HUDEP-2 (cell line): ENCODE data around the gene KRTAP6-2.

ENCODE experiments used
- DNase-seq, 76 experiments: peaks; one replicate each; lab custom pipeline; 2025; ENCODE audit not compliant: unreplicated experiment in 76 of 76; lab: John Stamatoyannopoulos, UW

The KRTAP6-2 gene, protein sequence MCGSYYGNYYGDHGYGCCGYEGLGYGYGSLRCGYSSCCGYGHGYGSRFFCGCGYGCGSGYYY

DNA sequence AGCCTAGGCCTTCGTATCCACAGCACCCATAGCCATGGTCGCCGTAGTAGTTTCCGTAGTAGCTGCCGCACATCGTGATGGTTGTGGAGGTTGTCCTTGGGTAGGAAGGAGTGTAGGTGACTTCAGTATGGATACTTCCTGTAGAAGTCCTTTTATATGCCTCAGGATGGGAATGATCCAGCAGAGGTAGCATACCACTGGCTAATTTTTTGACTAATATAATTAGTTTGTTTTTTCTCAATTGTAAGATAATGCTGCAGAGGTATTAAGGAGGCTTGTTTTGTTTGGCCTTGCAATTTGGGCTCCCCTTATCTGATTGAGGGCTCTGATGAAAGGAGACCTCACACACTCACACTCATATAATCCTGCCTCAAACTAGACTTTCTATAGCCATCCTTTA lies at the start of gene KRTAP6-2:
Gene KRTAP6-2 (minus strand): TSS at position 101 of the 400 bp plus-strand sequence. CDS start 28 bp downstream, at position 73.
- no peak for DNase-seq

DNA sequence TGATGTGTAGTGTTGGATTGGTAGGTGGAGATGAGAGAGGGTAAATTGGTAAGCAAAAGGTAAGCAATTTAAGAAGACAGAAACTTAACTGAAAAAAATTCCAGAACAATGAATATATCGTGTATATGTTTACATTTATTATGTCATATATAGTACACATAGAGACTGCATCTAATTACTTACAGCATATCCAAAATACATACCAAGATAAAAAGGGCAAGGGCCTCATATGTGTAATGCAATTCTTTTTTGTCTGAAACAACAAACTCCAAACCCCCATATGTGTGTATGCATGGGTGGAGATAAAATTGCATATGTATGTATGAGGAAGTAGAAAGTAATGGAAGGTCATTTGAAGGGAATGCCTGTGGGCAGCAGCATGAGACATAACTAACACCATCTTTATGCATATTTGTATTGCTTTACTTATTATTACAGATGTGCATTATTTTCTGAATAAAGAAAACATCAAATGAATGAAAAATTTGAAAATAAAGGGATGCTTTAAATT lies 48.3 kb upstream of the KRTAP6-2 start:
- DNase-seq, result no peak

DNA sequence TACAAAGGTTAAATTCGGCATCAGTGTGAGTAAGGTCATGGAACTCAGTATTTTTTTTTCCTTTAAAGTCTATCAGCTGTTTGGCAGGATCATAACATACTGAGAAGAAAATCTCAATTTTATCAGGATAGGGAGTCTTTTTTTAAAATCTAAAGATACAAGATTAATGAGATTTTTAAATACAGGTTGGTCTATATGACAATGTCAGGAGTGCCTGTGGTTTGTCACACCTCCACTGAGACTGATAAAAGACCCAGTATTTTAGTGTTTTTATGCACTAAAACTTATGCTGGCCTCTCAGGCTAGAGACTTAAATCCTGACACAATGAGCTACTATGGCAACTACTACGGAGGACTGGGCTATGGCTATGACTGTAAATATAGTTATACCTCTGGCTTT lies 43.9 kb upstream of the KRTAP6-2 start, which contains the start of gene KRTAP20-3:
Gene KRTAP20-3 (plus strand): TSS at position 301 of the 400 bp plus-strand sequence.
- DNase-seq, result no peak

DNA sequence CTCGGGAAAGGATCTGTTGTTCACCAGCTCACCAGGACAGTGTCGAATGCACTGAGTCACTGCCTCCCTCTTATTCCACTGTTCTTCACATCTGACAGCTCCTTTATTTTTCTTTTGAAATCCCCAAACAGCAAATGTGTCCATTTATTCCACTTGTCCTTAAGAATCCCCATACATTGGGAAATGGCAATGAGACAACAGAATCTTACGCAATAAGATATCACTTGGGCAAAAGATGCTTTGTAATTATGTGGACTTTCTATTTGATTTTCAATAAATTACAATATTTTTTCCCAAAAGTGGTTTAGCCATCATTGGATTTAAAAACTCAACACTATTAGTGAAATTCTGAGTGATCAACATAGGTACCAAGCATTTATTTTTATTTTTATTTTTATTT lies 40.0 kb upstream of the KRTAP6-2 start:
- DNase-seq, result no peak

DNA sequence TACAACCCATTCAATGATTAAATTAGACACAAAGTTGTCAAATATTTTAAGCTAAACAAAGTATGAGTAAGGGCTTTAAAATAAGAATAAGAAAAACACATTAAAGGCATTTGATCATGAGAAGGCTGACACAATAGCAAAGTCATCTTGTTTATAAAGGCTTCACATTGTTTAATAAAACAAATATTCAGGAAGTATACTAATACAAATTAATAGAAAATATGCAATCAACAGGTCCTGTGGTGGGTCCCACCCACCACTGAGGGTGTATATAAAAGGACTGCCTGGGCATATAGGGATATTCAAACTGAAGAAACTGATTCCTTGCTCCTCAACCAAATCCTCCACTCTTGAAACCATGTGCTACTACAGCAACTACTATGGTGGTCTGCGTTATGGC lies 36.2 kb upstream of the KRTAP6-2 start, which contains the start of gene KRTAP20-2:
Gene KRTAP20-2 (plus strand): TSS at position 301 of the 400 bp plus-strand sequence. CDS start 58 bp downstream, at position 359.
- no peak for DNase-seq

DNA sequence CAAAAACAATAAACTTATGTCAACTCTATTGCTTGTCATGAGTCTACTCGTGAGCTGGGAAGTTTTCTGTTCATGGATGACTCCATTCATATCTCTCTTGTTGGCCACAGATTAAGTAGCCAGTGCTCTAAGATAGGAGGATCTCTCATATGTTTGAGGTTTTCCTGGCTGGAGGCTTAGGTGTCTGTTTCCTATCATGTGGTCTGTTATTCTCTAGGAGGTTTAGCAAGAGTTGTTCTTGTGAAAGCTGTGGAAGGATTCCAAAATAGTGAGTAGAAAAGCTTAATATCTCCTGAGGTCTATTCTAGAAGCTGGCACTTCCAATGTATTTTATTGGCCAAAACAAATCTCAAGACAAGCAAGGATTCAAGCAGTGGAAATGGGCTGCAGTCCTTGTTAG lies 30.5 kb upstream of the KRTAP6-2 start:
- DNase-seq, result no peak

DNA sequence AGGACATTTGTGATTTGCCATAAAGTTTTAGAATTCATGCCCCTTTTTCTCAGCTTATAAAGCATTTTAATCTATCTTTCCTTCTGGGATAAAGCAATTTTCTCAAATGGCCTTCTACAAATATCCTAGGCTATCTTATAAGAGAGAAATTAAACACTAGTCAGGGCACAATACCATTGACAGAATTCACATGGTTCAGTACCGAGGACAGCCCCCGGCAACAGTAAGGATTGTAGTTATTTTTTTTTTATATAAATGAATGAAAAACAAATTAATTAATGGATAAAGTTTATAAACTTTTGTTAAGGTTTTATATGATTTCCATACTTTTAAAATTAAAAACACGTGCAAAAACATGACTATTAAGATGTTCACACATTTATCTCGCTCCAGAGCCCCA lies 29.4 kb upstream of the KRTAP6-2 start:
- DNase-seq, result no peak

DNA sequence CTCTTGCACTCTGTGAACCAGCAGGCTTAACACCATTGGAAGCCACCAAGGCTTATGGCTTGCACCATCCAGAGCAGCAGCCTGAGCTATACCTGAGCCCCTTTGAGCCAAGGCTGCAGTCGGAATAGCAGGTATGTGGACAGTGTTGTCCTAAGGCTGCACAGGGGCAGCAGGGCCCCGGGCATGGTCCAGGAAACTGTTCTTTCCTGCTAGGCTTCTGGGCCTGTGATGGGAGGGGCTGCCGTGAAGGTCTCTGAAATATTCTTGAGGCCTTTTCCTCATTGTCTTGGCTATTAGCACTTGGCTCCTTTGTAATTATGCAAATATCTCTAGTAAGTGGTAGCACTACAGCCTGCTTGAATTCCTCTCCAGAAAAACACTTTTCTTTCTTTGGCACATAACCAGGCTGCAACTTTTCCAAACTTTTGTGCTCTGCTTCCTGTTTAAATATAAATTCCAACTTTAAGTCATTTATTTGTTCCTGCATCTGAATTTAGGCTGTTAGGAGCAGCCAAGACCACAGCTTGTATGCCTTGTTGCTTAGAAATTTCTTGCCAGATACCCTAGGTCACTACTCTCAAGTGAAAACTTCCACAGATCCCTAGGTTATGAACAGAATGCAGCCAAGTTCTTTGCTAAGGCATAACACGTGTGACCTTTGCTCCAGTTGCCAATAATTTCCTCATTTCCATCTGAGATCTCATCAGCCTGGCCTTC lies 26.9 kb upstream of the KRTAP6-2 start:
- DNase-seq, result no peak

DNA sequence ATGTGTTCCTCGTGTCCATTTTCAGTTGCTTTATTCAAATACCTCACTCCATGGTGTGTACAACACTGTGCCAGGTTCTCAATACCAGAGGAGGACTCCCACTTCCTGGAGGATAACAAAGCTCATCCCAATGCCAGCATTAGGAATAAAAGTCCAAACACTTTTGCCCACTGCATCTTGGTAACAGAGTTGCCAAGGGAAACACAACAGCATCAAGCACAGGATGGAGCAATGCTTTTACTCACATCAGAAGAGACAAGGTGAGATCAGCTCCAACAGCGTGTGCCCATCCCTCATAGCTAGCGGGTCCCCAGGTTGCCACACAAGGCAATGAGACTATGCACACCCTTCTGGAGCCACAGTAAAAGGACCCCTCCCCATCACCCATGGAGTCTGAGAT lies 24.7 kb upstream of the KRTAP6-2 start:
- no peak for DNase-seq

DNA sequence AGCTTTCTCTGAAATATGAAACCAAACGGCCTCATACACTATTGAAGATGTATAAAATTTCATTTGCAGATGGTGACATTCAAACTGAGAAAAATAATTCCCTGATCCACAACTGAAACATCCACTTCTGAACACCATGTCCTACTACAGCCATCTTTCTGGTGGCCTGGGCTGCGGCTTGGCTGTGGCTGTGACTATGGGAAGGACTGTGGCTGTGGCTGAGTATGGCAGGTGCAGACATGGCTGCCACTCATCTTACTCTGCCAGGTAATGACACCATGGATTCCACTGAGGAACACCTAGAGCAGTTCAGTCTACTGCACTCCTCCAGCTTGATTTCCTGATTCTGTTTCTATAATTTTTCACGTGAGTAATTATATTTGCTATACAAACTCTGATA lies 21.8 kb upstream of the KRTAP6-2 start, which contains the start of gene KRTAP20-4:
Gene KRTAP20-4 (plus strand): TSS at position 106 of the 400 bp plus-strand sequence.
- DNase-seq, result no peak

DNA sequence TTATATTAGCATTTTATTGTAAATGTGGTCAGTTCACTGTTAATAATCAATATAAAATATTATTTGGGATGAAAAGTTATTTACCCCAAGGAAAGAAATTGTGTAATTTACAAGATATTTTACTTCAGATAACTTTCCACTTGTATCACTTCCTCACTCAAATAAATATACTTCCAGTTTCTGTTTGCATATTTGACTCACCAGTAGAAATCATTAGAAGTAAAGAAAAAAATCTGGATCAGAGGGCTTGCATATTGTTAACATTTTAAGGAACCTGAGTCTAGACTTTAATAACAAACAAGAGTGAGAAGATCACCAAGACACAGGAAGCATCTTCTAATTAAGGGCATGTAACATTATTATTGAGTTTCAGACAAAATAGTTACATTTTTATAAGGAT lies 21.4 kb upstream of the KRTAP6-2 start:
- DNase-seq, result no peak

DNA sequence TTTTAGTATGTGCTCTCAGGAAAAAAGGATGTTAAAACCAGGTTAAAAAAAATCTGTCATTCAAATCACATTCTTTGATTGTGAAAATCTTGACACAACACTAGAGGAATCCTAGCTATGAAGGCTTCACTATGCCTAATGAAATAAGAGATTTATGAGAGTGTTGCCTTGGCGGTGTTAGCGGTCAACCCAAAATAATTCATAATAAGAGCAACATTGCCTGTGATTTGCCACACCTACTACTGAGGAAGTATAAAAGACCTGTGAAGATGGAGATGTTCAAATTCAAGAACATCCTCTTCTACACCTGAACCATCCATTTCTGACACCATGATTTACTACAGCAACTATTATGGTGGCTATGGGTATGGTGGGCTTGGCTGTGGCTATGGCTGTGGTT lies 17.4 kb upstream of the KRTAP6-2 start, which contains the start of gene KRTAP20-1:
Gene KRTAP20-1 (plus strand): TSS at position 301 of the 400 bp plus-strand sequence. CDS start 30 bp downstream, at position 331.
- DNase-seq, result no peak

DNA sequence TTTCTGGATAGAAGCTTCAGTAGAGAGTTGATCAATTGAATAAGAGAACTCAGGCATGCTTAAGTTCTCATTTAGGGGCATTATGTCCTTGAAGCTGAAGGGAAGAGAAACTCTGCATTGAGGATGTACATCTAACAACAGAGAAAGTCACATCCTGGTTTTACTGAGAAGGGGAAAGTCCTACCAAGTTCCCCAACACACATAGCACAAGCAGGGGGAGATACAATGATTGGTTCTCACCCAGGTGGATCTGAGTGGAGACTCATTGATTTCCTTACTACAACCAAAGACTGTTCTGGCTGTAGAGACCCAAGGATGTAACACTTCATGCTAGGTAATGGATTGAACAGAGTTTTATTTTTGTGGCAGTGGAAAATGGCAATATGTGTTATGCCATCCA lies 16.5 kb upstream of the KRTAP6-2 start:
- DNase-seq, result no peak

DNA sequence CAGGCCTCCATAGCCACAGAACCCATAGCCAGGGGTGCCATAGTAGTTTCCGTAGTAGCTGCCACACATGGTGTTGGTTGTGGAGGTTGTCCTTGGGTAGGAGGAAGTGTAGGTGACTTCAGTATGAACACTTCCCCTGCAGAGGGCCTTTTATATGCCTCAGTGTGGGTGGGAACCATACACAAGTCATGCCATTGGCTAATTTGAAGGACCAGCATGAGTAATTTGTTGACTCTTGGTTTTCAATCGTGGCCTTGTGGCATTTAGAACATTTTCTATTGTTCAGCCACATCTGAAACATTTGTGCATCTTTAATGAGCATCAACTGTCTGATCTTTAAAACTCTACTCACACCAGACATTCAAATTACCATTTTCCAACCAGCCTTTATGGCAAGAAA lies 15.1 kb upstream of the KRTAP6-2 start, which contains the start of gene KRTAP6-1:
Gene KRTAP6-1 (minus strand): TSS at position 95 of the 400 bp plus-strand sequence. CDS start 26 bp downstream, at position 69.
- no peak for DNase-seq

DNA sequence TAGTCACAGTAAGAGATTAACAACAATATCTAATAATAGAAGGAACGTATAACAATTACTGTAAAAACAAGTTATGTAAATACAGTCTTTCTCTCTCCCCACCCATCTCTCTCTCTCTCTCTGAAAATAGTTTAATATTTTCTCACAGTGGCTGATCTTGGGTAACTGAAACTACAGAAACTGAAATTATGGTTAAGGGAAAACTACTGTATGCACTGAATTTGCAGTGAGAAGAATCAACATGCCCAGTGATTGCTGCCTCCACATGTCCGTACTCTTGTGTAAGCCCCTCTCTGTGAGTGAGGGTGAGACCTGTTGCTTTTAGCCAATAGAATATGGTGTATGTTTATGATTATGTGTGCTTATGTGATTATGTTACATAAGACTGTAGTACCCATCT lies 13.4 kb upstream of the KRTAP6-2 start:
- DNase-seq, result no peak

DNA sequence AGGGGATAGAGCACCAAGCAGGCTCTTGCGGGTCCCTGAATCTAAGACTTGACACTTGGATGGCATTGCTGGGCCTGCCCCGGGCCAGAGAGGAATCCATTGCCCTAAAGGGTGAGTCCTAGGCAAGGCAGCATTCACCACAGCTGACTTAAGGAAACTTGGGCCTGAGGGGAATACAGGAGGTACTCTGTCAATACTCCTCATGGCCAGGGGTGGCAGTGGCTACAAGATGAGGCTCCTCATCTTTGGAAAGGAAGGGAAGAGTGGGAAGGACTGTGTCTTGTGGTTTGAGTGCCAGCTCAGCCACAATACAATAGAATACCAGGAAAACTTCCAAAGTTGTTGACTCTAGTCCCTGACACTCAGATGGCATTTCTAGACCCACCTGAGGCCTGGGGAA lies 7.3 kb upstream of the KRTAP6-2 start:
- no peak for DNase-seq

DNA sequence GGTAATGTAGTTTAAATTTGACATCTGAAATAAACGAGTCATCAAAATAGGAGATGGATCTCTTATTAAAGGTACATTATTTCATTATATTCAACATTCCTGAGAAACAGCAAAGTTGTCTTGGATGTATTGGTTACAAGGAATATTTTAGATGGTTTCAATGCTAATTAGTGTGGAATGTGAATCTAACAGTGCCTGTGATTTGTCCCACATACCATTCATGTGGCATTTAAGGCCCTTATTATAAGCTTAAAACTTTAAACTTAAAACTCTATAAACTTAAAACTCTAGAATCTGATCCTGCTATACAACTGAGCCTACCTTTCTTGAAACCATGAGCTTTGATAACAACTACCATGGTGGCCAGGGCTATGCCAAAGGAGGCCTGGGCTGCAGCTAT lies 2.1 kb upstream of the KRTAP6-2 start, which contains the start of gene KRTAP22-1:
Gene KRTAP22-1 (plus strand): TSS at position 301 of the 400 bp plus-strand sequence.
- DNase-seq, result no peak

DNA sequence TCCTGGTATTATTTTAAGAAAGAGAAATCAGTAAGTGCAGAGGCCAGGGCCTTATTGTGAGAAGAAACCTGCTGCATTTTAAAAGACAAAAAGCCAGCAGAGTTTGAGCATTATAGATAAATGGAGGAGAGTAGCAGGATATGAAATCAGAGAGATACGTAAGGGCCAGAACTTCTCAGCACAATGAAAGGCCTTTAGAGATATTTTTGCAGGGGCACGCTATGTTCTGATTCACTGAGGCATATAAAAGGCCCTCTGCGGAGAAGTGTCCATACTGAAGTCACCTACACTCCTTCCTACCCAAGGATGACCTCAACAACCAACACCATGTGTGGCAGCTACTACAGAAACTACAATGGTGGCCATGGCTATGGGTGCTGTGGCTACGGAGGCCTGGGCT lies 6.6 kb downstream of the KRTAP6-2 start, which contains the start of gene KRTAP6-3:
Gene KRTAP6-3 (plus strand): TSS at position 301 of the 400 bp plus-strand sequence. CDS start 6 bp downstream, at position 307.
- no peak for DNase-seq

DNA sequence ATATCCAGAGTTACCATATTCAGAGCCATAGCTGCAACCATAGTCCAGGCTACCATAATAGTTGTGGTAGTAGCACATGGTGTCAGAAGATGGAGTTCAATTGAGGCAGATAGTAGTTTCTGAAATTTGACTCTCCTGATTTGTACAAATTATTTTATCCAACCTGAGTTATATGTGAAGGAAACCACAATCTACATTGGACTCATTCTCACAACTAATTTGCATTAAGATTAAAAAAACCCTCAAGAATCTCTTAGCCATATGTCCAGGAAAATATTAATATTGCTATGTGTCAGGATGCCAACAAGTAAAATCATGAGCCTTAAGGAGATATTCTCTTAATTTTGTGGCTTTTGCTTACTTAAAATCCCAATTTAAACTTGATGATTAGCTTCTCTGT lies 8.4 kb downstream of the KRTAP6-2 start, which contains the start of gene KRTAP22-2:
Gene KRTAP22-2 (minus strand): TSS at position 101 of the 400 bp plus-strand sequence.
- no peak for DNase-seq

DNA sequence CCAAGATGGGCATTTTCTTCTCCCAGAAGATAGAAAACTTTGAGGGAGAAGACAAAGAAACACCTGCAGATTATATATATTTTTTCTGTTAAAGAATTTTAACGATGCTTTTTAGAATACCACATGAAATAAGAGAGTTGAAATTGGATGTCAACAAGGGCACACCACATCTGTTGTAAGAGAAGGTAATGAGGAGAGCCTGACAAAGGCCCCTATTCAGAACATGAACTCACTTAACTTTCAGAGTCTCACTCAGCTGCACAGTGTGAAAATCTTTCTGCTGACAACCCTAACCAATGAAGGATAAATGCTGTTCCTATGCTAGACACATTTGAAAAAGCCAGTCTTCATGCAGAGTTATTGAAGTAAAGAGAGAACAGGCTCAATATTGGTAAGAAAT lies 15.8 kb downstream of the KRTAP6-2 start:
- DNase-seq, result no peak

DNA sequence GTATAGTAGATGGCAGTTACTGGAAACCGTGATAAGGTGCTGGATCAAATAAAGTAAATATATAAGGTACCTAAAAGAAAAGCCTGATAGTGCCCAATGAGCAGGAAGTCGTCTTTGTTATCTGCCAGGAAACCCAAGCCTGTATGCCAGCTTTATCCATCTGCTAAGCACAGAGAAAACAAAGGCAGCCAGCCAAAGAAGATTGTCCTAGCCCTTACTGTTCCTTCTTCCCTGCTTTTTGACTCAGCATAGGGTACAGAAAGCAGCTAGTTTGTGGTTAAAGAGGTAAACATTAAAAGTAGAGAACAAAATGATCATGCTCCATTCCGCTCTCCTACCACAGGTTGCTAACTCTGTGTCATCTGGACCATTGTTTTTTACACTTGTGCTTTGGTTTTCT lies 18.6 kb downstream of the KRTAP6-2 start:
- no peak for DNase-seq

DNA sequence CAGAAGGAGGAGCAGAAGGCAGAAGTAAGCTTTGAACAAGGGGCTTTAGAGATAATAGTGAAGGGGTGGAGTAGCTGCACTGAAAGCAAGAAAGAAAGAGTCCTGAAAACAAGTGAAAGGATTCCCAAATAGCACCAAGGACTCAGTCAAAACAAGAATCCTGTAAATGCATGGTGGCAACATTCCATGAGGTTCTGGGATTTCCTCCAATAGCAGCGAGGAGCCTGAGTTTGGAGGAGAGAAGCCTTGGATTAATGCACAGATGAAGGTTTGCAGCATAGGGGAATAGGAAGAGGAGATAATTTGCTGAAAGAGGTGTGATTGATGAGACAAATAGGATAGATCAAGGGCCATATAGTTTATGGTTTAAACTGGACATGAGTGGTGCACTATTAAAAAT lies 19.4 kb downstream of the KRTAP6-2 start:
- DNase-seq, result no peak
